HL-60 (cell line): Measurements from ENCODE around the gene TPM1.
A peak's percentile ranks its signal among the peaks of the same experiment; 100 is the strongest.

Experiments
- DNase-seq, 2 experiments: peaks; one replicate each; pipeline ENCODE4 v3.0.0-alpha.2; 2010 to 2020; ENCODE audit warnings: low read depth in 1 of 2, low spot score in 1 of 2
- H3K27ac ChIP-seq: fragments of 250-450 bp; sonication (Bioruptor Pico); replicated peaks from 2 replicates; pipeline ENCODE4 v1.5.1; 2020; ENCODE audit warnings: mild to moderate bottlenecking, moderate library complexity
- H3K27me3 ChIP-seq: fragments of 250-450 bp; sonication (Bioruptor Pico); 2 replicates; pipeline ENCODE4 v1.5.1; 2021; ENCODE audit warnings: mild to moderate bottlenecking, moderate library complexity; ENCODE audit not compliant: insufficient read depth, poor library complexity, severe bottlenecking
- H3K4me3 ChIP-seq: replicated peaks from 2 replicates; pipeline ENCODE4 v1.5.1; 2011; ENCODE audit warnings: mild to moderate bottlenecking, control low read depth, low read length; ENCODE audit not compliant: insufficient read depth
- GABPA ChIP-seq: IDR thresholded peaks from 2 replicates; pipeline ENCODE4 v1.6.1; 2012; ENCODE audit warnings: low read depth
- POLR2AphosphoS5 ChIP-seq: IDR thresholded peaks from 2 replicates; pipeline ENCODE4 v1.6.1; 2012; ENCODE audit warnings: low read depth
- SPI1 ChIP-seq: IDR thresholded peaks from 2 replicates; pipeline ENCODE4 v1.6.1; 2012; ENCODE audit warnings: low read depth, mild to moderate bottlenecking, borderline replicate concordance
- TF ChIP-seq, protein P1 (sequence below): IDR thresholded peaks from one replicate; pipeline ENCODE4 v1.5.1; 2011; ENCODE audit warnings: low read length, control low read depth, inconsistent platforms; ENCODE audit not compliant: insufficient read depth
- TF ChIP-seq, protein P2 (sequence below): IDR thresholded peaks from 2 replicates; pipeline ENCODE4 v1.6.1; 2012; ENCODE audit warnings: low read depth; ENCODE audit not compliant: insufficient replicate concordance

The TPM1 gene

DNA sequence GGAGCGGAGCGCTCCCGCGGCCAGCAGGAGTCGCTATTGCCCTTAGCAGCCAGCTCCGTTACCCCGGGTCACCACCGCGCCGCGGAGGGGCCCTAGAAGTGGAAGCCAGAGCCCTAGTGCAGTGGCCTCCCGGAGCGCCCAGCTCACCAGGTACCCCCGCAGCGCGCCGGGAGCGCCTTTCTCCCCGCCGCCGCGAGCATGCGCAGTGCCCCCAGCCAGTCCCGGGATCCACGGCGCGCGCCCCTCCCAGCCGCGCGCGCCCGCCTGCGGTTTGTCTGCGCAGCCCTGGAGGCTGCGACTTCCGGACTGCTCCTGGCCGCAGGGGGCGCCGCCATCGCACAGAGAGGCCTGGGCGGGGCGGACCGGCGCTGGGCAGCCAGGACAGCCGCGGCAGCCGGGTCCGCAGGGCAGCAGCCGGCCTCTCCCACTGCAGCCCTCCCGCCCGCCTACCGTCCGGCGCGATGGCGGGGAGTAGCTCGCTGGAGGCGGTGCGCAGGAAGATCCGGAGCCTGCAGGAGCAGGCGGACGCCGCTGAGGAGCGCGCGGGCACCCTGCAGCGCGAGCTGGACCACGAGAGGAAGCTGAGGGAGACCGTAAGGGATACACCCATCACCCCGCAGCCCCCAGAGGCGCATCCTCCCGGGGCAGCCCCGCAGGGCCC lies 5.7 kb downstream of the TPM1 start:
- Histone ChIP-seq H3K27me3 (peaks cover 35% of the 10 kb centered on the region), H3K27ac (peak overlapping the region; percentile 24; the same call in 1 of the 2 replicates), H3K4me3 (peak overlapping the region; percentile 62)

GRCh38 chr15:63048776-63049665 lies 6.5 kb downstream of the TPM1 start:
- H3K4me3 ChIP-seq: peak overlapping the region; percentile 62
- peak in 1 of 2 experiments; percentile 27 for DNase-seq
- H3K27ac ChIP-seq: no peak overlapping the region
- TF ChIP-seq POLR2AphosphoS5: no peak
- no peak for TF ChIP-seq SPI1
- TF ChIP-seq, protein P1, sequence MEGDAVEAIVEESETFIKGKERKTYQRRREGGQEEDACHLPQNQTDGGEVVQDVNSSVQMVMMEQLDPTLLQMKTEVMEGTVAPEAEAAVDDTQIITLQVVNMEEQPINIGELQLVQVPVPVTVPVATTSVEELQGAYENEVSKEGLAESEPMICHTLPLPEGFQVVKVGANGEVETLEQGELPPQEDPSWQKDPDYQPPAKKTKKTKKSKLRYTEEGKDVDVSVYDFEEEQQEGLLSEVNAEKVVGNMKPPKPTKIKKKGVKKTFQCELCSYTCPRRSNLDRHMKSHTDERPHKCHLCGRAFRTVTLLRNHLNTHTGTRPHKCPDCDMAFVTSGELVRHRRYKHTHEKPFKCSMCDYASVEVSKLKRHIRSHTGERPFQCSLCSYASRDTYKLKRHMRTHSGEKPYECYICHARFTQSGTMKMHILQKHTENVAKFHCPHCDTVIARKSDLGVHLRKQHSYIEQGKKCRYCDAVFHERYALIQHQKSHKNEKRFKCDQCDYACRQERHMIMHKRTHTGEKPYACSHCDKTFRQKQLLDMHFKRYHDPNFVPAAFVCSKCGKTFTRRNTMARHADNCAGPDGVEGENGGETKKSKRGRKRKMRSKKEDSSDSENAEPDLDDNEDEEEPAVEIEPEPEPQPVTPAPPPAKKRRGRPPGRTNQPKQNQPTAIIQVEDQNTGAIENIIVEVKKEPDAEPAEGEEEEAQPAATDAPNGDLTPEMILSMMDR: no peak
- TF ChIP-seq, protein P2, sequence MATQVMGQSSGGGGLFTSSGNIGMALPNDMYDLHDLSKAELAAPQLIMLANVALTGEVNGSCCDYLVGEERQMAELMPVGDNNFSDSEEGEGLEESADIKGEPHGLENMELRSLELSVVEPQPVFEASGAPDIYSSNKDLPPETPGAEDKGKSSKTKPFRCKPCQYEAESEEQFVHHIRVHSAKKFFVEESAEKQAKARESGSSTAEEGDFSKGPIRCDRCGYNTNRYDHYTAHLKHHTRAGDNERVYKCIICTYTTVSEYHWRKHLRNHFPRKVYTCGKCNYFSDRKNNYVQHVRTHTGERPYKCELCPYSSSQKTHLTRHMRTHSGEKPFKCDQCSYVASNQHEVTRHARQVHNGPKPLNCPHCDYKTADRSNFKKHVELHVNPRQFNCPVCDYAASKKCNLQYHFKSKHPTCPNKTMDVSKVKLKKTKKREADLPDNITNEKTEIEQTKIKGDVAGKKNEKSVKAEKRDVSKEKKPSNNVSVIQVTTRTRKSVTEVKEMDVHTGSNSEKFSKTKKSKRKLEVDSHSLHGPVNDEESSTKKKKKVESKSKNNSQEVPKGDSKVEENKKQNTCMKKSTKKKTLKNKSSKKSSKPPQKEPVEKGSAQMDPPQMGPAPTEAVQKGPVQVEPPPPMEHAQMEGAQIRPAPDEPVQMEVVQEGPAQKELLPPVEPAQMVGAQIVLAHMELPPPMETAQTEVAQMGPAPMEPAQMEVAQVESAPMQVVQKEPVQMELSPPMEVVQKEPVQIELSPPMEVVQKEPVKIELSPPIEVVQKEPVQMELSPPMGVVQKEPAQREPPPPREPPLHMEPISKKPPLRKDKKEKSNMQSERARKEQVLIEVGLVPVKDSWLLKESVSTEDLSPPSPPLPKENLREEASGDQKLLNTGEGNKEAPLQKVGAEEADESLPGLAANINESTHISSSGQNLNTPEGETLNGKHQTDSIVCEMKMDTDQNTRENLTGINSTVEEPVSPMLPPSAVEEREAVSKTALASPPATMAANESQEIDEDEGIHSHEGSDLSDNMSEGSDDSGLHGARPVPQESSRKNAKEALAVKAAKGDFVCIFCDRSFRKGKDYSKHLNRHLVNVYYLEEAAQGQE: no peak
- TF ChIP-seq GABPA: no peak
- H3K27me3 ChIP-seq: peaks cover 27% of the 10 kb centered on the region

More for the DNA sequence above, 5.7 kb downstream of the TPM1 start:
- DNase-seq: peak; percentile 57 to 81
- TF ChIP-seq, protein P2: no peak
- TF ChIP-seq, protein P1: peak; percentile 94
- TF ChIP-seq SPI1: no peak

DNA sequence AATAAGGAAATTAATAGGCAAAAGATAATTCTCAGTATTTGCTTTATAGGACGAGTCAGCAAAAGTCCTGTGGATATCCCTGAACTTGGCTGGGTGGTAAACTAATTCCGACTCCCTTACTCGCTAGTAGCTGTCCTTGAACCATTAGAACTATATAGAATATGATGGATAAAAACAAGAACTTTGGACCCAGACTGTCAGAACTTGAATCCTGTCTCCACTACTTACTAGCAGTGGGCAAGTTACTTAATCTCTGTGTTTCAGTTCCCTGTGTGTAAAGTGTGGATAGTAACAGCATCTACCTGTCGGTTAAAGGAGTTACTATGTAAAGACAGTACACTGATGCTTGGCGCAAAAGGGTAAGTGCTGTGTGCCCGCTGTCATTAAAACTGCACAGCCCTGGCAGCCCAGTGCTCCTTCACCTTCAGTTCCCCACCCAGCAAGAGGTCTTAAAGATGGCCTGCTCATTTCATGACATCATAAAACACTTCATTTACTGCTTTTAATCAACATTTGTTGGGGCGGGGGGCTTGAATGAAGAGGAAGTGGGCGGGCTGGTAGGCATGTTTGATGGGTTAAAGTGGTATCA lies 7.3 kb downstream of the TPM1 start:
- no peak overlapping the region for H3K27ac ChIP-seq
- TF ChIP-seq GABPA (no peak), POLR2AphosphoS5 (no peak), SPI1 (no peak)
- TF ChIP-seq, protein P2: no peak
- TF ChIP-seq, protein P1: no peak
- no peak overlapping the region for H3K4me3 ChIP-seq
- H3K27me3 ChIP-seq: peaks cover 20% of the 10 kb centered on the region
- no peak for DNase-seq
